ENCODE results near the gene HOXB6.

Gene HOXB6

DNA sequence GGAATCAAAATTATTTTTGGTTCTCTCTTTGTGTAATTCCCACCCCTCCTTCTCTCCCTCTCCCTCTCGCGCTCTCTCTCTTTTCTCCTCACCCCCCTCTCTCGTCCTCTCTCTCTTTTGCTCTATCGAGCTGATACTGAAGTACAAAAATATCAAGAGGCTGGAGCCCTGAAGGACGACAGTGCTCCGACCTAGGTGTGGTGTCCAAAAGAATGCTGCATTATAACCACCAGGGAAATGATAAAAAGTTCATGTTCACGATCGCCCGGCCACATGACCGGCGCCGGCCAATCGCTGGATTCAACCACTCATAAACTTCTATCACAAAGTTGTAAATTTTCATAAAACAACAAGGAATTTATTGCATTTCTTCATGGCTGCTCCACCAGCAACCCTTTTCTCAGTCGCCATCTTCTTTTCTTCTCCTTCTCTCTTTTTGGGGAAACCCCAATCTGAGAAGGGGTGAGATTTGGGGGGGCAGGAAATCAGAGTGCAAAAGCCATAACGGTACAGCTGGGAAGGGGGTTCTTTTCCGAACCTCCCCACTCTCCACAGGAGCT lies at the start of gene HOXB6 (continued):
- TF ChIP-seq, protein P1, sequence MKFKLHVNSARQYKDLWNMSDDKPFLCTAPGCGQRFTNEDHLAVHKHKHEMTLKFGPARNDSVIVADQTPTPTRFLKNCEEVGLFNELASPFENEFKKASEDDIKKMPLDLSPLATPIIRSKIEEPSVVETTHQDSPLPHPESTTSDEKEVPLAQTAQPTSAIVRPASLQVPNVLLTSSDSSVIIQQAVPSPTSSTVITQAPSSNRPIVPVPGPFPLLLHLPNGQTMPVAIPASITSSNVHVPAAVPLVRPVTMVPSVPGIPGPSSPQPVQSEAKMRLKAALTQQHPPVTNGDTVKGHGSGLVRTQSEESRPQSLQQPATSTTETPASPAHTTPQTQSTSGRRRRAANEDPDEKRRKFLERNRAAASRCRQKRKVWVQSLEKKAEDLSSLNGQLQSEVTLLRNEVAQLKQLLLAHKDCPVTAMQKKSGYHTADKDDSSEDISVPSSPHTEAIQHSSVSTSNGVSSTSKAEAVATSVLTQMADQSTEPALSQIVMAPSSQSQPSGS (tag by site-specific recombination; IDR thresholded peaks at IDR 0.05; ENCODE audit: low read depth): no peak
- TF ChIP-seq KLF9 (tag by site-specific recombination; IDR thresholded peaks at IDR 0.05; ENCODE audit: low read depth): no peak
- no peak for TF ChIP-seq OVOL3 (tag by site-specific recombination; IDR thresholded peaks at IDR 0.05)
- peak; percentile 94 for TF ChIP-seq PRDM1 (tag by site-specific recombination; IDR thresholded peaks at IDR 0.05)
- TF ChIP-seq, protein P2, sequence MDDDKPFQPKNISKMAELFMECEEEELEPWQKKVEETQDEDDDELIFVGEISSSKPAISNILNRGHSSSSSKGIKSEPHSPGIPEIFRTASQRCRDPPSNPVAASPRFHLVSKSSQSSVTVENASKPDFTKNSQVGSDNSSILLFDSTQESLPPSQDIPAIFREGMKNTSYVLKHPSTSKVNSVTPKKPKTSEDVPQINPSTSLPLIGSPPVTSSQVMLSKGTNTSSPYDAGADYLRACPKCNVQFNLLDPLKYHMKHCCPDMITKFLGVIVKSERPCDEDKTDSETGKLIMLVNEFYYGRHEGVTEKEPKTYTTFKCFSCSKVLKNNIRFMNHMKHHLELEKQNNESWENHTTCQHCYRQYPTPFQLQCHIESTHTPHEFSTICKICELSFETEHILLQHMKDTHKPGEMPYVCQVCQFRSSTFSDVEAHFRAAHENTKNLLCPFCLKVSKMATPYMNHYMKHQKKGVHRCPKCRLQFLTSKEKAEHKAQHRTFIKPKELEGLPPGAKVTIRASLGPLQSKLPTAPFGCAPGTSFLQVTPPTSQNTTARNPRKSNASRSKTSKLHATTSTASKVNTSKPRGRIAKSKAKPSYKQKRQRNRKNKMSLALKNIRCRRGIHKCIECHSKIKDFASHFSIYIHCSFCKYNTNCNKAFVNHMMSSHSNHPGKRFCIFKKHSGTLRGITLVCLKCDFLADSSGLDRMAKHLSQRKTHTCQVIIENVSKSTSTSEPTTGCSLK (tag by site-specific recombination; IDR thresholded peaks at IDR 0.05): no peak
- TF ChIP-seq ZNF211 (tag by site-specific recombination; IDR thresholded peaks at IDR 0.05; ENCODE audit: low read depth): no peak
- TF ChIP-seq, protein P3, sequence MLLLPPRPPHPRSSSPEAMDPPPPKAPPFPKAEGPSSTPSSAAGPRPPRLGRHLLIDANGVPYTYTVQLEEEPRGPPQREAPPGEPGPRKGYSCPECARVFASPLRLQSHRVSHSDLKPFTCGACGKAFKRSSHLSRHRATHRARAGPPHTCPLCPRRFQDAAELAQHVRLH (tag by site-specific recombination; IDR thresholded peaks at IDR 0.05): no peak
- no peak for TF ChIP-seq ZNF16 (tag by site-specific recombination; IDR thresholded peaks at IDR 0.05; ENCODE audit: low read depth)
- TF ChIP-seq, protein P4, sequence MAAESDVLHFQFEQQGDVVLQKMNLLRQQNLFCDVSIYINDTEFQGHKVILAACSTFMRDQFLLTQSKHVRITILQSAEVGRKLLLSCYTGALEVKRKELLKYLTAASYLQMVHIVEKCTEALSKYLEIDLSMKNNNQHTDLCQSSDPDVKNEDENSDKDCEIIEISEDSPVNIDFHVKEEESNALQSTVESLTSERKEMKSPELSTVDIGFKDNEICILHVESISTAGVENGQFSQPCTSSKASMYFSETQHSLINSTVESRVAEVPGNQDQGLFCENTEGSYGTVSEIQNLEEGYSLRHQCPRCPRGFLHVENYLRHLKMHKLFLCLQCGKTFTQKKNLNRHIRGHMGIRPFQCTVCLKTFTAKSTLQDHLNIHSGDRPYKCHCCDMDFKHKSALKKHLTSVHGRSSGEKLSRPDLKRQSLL (tag by site-specific recombination; IDR thresholded peaks at IDR 0.05): peak; percentile 24; the same call in 1 of the 2 replicates
- TF ChIP-seq, protein P5, sequence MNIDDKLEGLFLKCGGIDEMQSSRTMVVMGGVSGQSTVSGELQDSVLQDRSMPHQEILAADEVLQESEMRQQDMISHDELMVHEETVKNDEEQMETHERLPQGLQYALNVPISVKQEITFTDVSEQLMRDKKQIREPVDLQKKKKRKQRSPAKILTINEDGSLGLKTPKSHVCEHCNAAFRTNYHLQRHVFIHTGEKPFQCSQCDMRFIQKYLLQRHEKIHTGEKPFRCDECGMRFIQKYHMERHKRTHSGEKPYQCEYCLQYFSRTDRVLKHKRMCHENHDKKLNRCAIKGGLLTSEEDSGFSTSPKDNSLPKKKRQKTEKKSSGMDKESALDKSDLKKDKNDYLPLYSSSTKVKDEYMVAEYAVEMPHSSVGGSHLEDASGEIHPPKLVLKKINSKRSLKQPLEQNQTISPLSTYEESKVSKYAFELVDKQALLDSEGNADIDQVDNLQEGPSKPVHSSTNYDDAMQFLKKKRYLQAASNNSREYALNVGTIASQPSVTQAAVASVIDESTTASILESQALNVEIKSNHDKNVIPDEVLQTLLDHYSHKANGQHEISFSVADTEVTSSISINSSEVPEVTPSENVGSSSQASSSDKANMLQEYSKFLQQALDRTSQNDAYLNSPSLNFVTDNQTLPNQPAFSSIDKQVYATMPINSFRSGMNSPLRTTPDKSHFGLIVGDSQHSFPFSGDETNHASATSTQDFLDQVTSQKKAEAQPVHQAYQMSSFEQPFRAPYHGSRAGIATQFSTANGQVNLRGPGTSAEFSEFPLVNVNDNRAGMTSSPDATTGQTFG (tag by site-specific recombination; IDR thresholded peaks at IDR 0.05; ENCODE audit: borderline replicate concordance): no peak
- no peak for TF ChIP-seq SP7 (tag by site-specific recombination; IDR thresholded peaks at IDR 0.05)
- TF ChIP-seq ZFHX2 (tag by site-specific recombination; conservative IDR thresholded peaks at IDR 0.05): no peak
- TF ChIP-seq ZNF366 (tag by site-specific recombination; conservative IDR thresholded peaks at IDR 0.05): peak; percentile 55
- no peak for TF ChIP-seq ZNF501 (tag by site-specific recombination; IDR thresholded peaks at IDR 0.05)
- no peak for TF ChIP-seq BCL11A (tag by site-specific recombination; IDR thresholded peaks at IDR 0.05; ENCODE audit: low read depth)
- TF ChIP-seq ZNF311 (tag by site-specific recombination; IDR thresholded peaks at IDR 0.05; ENCODE audit: borderline replicate concordance): no peak
- no peak; the same call in 1 of the 2 replicates for TF ChIP-seq YY2 (tag by site-specific recombination; IDR thresholded peaks at IDR 0.05)
- no peak for TF ChIP-seq ZNF350 (tag by site-specific recombination; IDR thresholded peaks at IDR 0.05)
- no peak for TF ChIP-seq ZNF214 (tag by site-specific recombination; IDR thresholded peaks at IDR 0.05; ENCODE audit: borderline replicate concordance)
- no peak for TF ChIP-seq ZNF302 (tag by site-specific recombination; IDR thresholded peaks at IDR 0.05; ENCODE audit: low read depth)
- no peak for TF ChIP-seq ZBTB7A (tag by site-specific recombination; IDR thresholded peaks at IDR 0.05; ENCODE audit: low read depth)
- TF ChIP-seq, protein P6, sequence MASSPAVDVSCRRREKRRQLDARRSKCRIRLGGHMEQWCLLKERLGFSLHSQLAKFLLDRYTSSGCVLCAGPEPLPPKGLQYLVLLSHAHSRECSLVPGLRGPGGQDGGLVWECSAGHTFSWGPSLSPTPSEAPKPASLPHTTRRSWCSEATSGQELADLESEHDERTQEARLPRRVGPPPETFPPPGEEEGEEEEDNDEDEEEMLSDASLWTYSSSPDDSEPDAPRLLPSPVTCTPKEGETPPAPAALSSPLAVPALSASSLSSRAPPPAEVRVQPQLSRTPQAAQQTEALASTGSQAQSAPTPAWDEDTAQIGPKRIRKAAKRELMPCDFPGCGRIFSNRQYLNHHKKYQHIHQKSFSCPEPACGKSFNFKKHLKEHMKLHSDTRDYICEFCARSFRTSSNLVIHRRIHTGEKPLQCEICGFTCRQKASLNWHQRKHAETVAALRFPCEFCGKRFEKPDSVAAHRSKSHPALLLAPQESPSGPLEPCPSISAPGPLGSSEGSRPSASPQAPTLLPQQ (tag by site-specific recombination; IDR thresholded peaks at IDR 0.05): no peak
- TF ChIP-seq ZNF138 (tag by site-specific recombination; IDR thresholded peaks at IDR 0.05; ENCODE audit: borderline replicate concordance): no peak
- TF ChIP-seq HOXD13 (CRISPR knock-in tag; IDR thresholded peaks at IDR 0.05; ENCODE audit: borderline replicate concordance): peak; percentile 72; the same call in 1 of the 2 replicates
- no peak for TF ChIP-seq ZNF776 (tag by site-specific recombination; IDR thresholded peaks at IDR 0.05; ENCODE audit: borderline replicate concordance)
- TF ChIP-seq ZNF37A (tag by site-specific recombination; IDR thresholded peaks at IDR 0.05): no peak
- no peak for TF ChIP-seq ZNF391 (tag by site-specific recombination; IDR thresholded peaks at IDR 0.05; ENCODE audit: borderline replicate concordance, low read depth)
- TF ChIP-seq ZNF140 (tag by site-specific recombination; IDR thresholded peaks at IDR 0.05): no peak
- TF ChIP-seq, protein P7, sequence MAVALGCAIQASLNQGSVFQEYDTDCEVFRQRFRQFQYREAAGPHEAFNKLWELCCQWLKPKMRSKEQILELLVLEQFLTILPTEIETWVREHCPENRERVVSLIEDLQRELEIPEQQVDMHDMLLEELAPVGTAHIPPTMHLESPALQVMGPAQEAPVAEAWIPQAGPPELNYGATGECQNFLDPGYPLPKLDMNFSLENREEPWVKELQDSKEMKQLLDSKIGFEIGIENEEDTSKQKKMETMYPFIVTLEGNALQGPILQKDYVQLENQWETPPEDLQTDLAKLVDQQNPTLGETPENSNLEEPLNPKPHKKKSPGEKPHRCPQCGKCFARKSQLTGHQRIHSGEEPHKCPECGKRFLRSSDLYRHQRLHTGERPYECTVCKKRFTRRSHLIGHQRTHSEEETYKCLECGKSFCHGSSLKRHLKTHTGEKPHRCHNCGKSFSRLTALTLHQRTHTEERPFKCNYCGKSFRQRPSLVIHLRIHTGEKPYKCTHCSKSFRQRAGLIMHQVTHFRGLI (tag by site-specific recombination; IDR thresholded peaks at IDR 0.05): no peak
- TF ChIP-seq ZNF146 (tag by site-specific recombination; IDR thresholded peaks at IDR 0.05): no peak
